ENCODE results near the gene PALD1.

- TF ChIP-seq POLR2AphosphoS5 (IDR thresholded peaks at IDR 0.05) (no peak), CTCF (IDR thresholded peaks at IDR 0.05) (no peak), EP300 (IDR thresholded peaks at IDR 0.05) (no peak), POLR2A (IDR thresholded peaks at IDR 0.05) (no peak)
Measured at GRCh38 chr10:70573599-70574506, 95.3 kb downstream of the PALD1 start.

All from sigmoid colon (tissue), 4 donors.